DND-41 (cell line): Measurements from ENCODE around the gene POLD2.

Experiments
- EZH2 ChIP-seq: IDR thresholded peaks from 3 replicates; pipeline ENCODE4 v1.6.1; 2012; ENCODE audit warnings: borderline replicate concordance, low read depth, mild to moderate bottlenecking, moderate library complexity, low read length, inconsistent platforms; ENCODE audit not compliant: severe bottlenecking
- TF ChIP-seq, protein P1 (sequence below): IDR thresholded peaks from 2 replicates; pipeline ENCODE4 v1.5.1; 2012; ENCODE audit warnings: borderline replicate concordance, low read length, moderate library complexity, mild to moderate bottlenecking; ENCODE audit not compliant: poor library complexity, severe bottlenecking; ENCODE audit errors: extremely low read depth

- TF ChIP-seq, protein P1, sequence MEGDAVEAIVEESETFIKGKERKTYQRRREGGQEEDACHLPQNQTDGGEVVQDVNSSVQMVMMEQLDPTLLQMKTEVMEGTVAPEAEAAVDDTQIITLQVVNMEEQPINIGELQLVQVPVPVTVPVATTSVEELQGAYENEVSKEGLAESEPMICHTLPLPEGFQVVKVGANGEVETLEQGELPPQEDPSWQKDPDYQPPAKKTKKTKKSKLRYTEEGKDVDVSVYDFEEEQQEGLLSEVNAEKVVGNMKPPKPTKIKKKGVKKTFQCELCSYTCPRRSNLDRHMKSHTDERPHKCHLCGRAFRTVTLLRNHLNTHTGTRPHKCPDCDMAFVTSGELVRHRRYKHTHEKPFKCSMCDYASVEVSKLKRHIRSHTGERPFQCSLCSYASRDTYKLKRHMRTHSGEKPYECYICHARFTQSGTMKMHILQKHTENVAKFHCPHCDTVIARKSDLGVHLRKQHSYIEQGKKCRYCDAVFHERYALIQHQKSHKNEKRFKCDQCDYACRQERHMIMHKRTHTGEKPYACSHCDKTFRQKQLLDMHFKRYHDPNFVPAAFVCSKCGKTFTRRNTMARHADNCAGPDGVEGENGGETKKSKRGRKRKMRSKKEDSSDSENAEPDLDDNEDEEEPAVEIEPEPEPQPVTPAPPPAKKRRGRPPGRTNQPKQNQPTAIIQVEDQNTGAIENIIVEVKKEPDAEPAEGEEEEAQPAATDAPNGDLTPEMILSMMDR = no peak
- no peak for TF ChIP-seq EZH2
Observed at GRCh38 chr7:44077061-44077460, 46.3 kb downstream of the POLD2 start.
